ENCODE results near the gene PPP1R37. TPM values are rescaled to one million over a fixed set of nuclear protein-coding genes. Genes with fewer than 3 reads are reported as not detected.

PPP1R37 gene
- total and polyA plus RNA-seq, 2 of the 13 experiments (the other 11 are each of a cell fraction or from before 2014, with no cell fraction given): 9.0 to 14.3 TPM

GRCh38 chr19:45091031-45091923 lies 1.7 kb upstream of the PPP1R37 start:
- no peaks in the 10 kb centered on the region; the same call in 1 of the 2 replicates for H4K20me1 ChIP-seq (ENCODE audit: insufficient read depth, low read length)
- DNase-seq (ENCODE audit: low spot score): no peak
- POLR2A ChIA-PET: interaction anchor here (2.0 kb wide), 1 partner anchor 12 kb away, joined by 5 read pairs; no protein-coding TSS in a partner anchor
- no peak overlapping the region for H3K9ac ChIP-seq (ENCODE audit: insufficient read depth, low read depth, low read length)
- no peaks in the 10 kb centered on the region for H3K9me3 ChIP-seq (ENCODE audit: low read length)
- BruUV-seq (replicated peaks): no TSS peak
- H3K4me1 ChIP-seq (ENCODE audit: insufficient read depth, low read length): peaks cover 31% of the 10 kb centered on the region
- CTCF ChIA-PET (ENCODE audit: low intra/inter-chr PET ratio, low total read pairs): no interaction called here
- 97% methylated on average over 64 of the region's 64 CpGs for WGBS (ENCODE audit: low lambda C conversion rate)
- in situ Hi-C loops (cut with HindIII; ENCODE audit: extremely low pct_ligation_motif_present, low pct_unique_long_range_greater_than_20kb): no loop called here
- H3K27ac ChIP-seq (ENCODE audit: extremely low read length, insufficient read depth, low read length): no peak overlapping the region
- no peak for ATAC-seq
- no peaks in the 10 kb centered on the region; a peak in 1 of 5 replicates for H3K27me3 ChIP-seq (ENCODE audit: control insufficient read depth in 1 of 2, insufficient read depth in 2 of 2, low read length in 2 of 2)
- intact Hi-C loops (cut with micrococcal nuclease; ENCODE audit: unreplicated experiment): no loop called here
- H2AFZ ChIP-seq (ENCODE audit: low read length): no peak overlapping the region
- H3K36me3 ChIP-seq (replicated peaks in 1 of 2; ENCODE audit: control insufficient read depth in 1 of 2, insufficient read depth in 2 of 2, low read length in 2 of 2): peaks cover 4 to 26% of the 10 kb centered on the region in 2 experiments; a peak in 4 of 5 replicates
- no peak for FAIRE-seq
- H3K4me3 ChIP-seq (replicated peaks in 1 of 3; ENCODE audit: insufficient read depth in 1 of 3, low read depth in 2 of 3, low read length in 3 of 3): no peak overlapping the region
- peaks cover 36% of the 10 kb centered on the region for H3K79me2 ChIP-seq (ENCODE audit: insufficient read depth, low read length)
- no peak overlapping the region for H3K4me2 ChIP-seq (ENCODE audit: low read depth, low read length)
- TF ChIP-seq RBFOX2 (IDR thresholded peaks at IDR 0.05; ENCODE audit: low read depth, low read length) (peak; percentile 60), AGO2 (optimal IDR thresholded peaks at IDR 0.05; ENCODE audit: low read depth, low read length) (peak; percentile 82), ZNF652 (CRISPR knock-in tag; IDR thresholded peaks at IDR 0.05; ENCODE audit: borderline replicate concordance, low read depth) (no peak), ZBTB38 (CRISPR knock-in tag; IDR thresholded peaks at IDR 0.05) (peak; percentile 21; the same call in 1 of the 2 replicates), NFYB (CRISPR knock-in tag; IDR thresholded peaks at IDR 0.05) (no peak)

- FAIRE-seq (no peak), ATAC-seq (no peak), DNase-seq (ENCODE audit: low spot score) (no peak)
- intact Hi-C loops (cut with micrococcal nuclease; ENCODE audit: unreplicated experiment) (no loop called here), in situ Hi-C loops (cut with HindIII; ENCODE audit: extremely low pct_ligation_motif_present, low pct_unique_long_range_greater_than_20kb) (no loop called here)
- peaks cover 7% of the 10 kb centered on the region for H4K20me1 ChIP-seq (ENCODE audit: insufficient read depth, low read length)
- H3K4me1 ChIP-seq (ENCODE audit: insufficient read depth, low read length): peaks cover 59% of the 10 kb centered on the region
- peak overlapping the region; percentile 93 to 100 (median 93) for H3K4me3 ChIP-seq (replicated peaks in 1 of 3; ENCODE audit: insufficient read depth in 1 of 3, low read depth in 2 of 3, low read length in 3 of 3)
- H3K79me2 ChIP-seq (ENCODE audit: insufficient read depth, low read length): peaks cover 60% of the 10 kb centered on the region
- WGBS (ENCODE audit: low lambda C conversion rate): 43% methylated on average over 9 of the region's 9 CpGs
- H3K4me2 ChIP-seq (ENCODE audit: low read depth, low read length): peak overlapping the region; percentile 97
- no peaks in the 10 kb centered on the region; a peak in 1 of 5 replicates for H3K27me3 ChIP-seq (ENCODE audit: control insufficient read depth in 1 of 2, insufficient read depth in 2 of 2, low read length in 2 of 2)
- BruUV-seq (replicated peaks): no TSS peak
- POLR2A ChIA-PET: no interaction called here
- no peaks in the 10 kb centered on the region for H3K9me3 ChIP-seq (ENCODE audit: low read length)
- no peak overlapping the region for H3K27ac ChIP-seq (ENCODE audit: extremely low read length, insufficient read depth, low read length)
- H3K36me3 ChIP-seq (replicated peaks in 1 of 2; ENCODE audit: control insufficient read depth in 1 of 2, insufficient read depth in 2 of 2, low read length in 2 of 2): peaks cover 1 to 23% of the 10 kb centered on the region in 2 experiments; a peak in 3 of 5 replicates
- CTCF ChIA-PET (ENCODE audit: low intra/inter-chr PET ratio, low total read pairs): interaction anchor here (0.9 kb wide), 1 partner anchor 31 kb away, joined by 4 read pairs; no protein-coding TSS in a partner anchor
- peak overlapping the region; percentile 95 for H3K9ac ChIP-seq (ENCODE audit: insufficient read depth, low read depth, low read length)
- H2AFZ ChIP-seq (ENCODE audit: low read length): no peak overlapping the region
- TF ChIP-seq ZMYM3 (CRISPR knock-in tag; IDR thresholded peaks at IDR 0.05) (0 out of 2 replicates have a peak, but pooled peaks have one; percentile 10), ZNF770 (CRISPR knock-in tag; IDR thresholded peaks at IDR 0.05) (peak; percentile 72), NPAS2 (CRISPR knock-in tag; IDR thresholded peaks at IDR 0.05; ENCODE audit: borderline replicate concordance) (no peak), MEIS1 (CRISPR knock-in tag; IDR thresholded peaks at IDR 0.05; ENCODE audit: borderline replicate concordance) (no peak)
These were observed 1.2 kb downstream of the PPP1R37 start for GRCh38 chr19:45094137-45094536.

Measured in HepG2 (cell line).